Stimulated activated CD8-positive, alpha-beta memory T cell treated with anti-CD3 and anti-CD28 coated beads, Interleukin-7, amount 100 ng/mL, for 4 hours (primary cell): ENCODE data around the gene PDE8A.
"Not testable (repeated sequence)": the region's sequence is repeated elsewhere in the genome, so short reads cannot be mapped to it uniquely, and the experiment has no call there.

Experiments
- DNase-seq, 2 donors: peaks; one replicate each; pipeline ENCODE4 v3.0.0-alpha.2; 2020; ENCODE audit warnings: low read depth in 2 of 2

The PDE8A gene

GRCh38 chr15:85010386-85011159, 28.9 kb downstream of the PDE8A start:
- no peak for DNase-seq

GRCh38 chr15:85011160-85011571, 29.5 kb downstream of the PDE8A start:
- no peak for DNase-seq

- not testable (repeated sequence) for DNase-seq
These were observed 30.1 kb downstream of the PDE8A start for GRCh38 chr15:85011724-85012123.

- no peak for DNase-seq
These were observed 32.1 kb downstream of the PDE8A start for GRCh38 chr15:85013785-85014184.

- no peak for DNase-seq
These were observed 33.3 kb downstream of the PDE8A start for GRCh38 chr15:85014932-85015331.

GRCh38 chr15:85016275-85016674, 34.6 kb downstream of the PDE8A start:
- DNase-seq: no peak

GRCh38 chr15:85019815-85020590, 38.3 kb downstream of the PDE8A start:
- no peak for DNase-seq

- DNase-seq: no peak
These were observed 39.8 kb downstream of the PDE8A start for GRCh38 chr15:85021409-85021808.

GRCh38 chr15:85022860-85023403, 41.3 kb downstream of the PDE8A start:
- no peak for DNase-seq

GRCh38 chr15:85024003-85024402, 42.3 kb downstream of the PDE8A start:
- no peak for DNase-seq

- DNase-seq: no peak
These were observed 43.1 kb downstream of the PDE8A start for GRCh38 chr15:85024509-85025336.

GRCh38 chr15:85025516-85026251, 44.0 kb downstream of the PDE8A start:
- DNase-seq: no peak

GRCh38 chr15:85026304-85027032, 44.8 kb downstream of the PDE8A start:
- DNase-seq: no peak

- no peak for DNase-seq
These were observed 45.4 kb downstream of the PDE8A start for GRCh38 chr15:85027033-85027380.

GRCh38 chr15:85027421-85027820, 45.8 kb downstream of the PDE8A start:
- DNase-seq: no peak

- DNase-seq: no peak
These were observed 46.8 kb downstream of the PDE8A start for GRCh38 chr15:85028416-85028815.

GRCh38 chr15:85029221-85029620, 47.6 kb downstream of the PDE8A start:
- DNase-seq: no peak

- no peak for DNase-seq
These were observed 48.8 kb downstream of the PDE8A start for GRCh38 chr15:85030301-85030929.

GRCh38 chr15:85031086-85031943, 49.7 kb downstream of the PDE8A start:
- DNase-seq: no peak
